ENCODE data around the gene CSTF1. TPM values are rescaled to one million over a fixed set of nuclear protein-coding genes. Genes with fewer than 3 reads are reported as not detected.
A peak's percentile ranks its signal among the peaks of the same experiment; 100 is the strongest.

CSTF1 gene
- total RNA-seq, 4 donors from 2014 or later = 4.8 to 28.9 (median 14.3) TPM

DNA sequence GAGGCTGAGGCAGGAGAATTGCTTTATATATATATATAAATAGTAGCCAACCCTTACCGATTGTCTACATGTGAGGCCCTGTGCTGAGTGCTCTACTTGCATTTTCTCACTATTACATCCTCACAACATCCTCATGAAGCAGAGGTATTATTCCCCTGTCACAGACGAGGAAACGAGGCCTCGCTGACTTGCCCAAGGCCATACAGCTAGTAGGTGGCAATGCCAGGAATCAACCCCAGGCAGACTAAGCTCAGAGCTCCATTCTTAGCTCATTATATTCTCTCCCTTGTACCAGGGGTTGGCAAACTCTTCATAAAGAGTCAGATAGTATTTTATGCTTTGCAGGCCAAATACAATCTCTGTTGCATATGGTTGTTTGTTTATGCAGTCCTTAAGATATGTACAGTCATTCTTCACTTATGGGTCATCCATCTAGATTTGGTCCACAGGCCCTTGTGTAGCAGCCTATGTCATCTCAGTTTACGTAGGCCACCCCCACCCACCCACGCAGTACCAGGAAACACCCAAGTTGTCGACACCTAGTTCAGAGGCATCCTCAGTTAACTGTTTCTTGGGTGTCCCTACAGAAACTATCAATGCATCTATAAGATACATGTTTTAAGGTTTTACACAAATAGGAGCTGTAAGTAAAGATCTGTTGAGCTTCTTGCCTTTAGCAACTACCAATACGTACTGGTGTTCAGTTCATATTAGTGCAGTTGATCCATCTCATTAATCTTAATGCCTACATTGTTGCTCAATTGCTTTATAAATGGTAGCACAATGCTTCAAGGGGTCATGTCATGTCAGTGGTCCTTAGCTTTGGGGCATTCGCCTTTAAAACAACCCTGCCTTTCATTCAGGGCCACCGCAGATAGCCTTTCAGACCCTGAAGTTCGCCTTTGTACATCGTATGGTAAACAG lies 22.7 kb downstream of the CSTF1 start:
- Histone ChIP-seq H3K4me3 (no peak overlapping the region), H3K4me1 (peaks cover 0 to 12% (median 0%) of the 10 kb centered on the region in 4 donors), H3K36me3 (no peaks in the 10 kb centered on the region), H3K27ac (peak overlapping the region in 2 of 4 donors; percentile 15 to 31), H3K27me3 (no peaks in the 10 kb centered on the region), H3K9me3 (no peaks in the 10 kb centered on the region)
- TF ChIP-seq, protein P1, sequence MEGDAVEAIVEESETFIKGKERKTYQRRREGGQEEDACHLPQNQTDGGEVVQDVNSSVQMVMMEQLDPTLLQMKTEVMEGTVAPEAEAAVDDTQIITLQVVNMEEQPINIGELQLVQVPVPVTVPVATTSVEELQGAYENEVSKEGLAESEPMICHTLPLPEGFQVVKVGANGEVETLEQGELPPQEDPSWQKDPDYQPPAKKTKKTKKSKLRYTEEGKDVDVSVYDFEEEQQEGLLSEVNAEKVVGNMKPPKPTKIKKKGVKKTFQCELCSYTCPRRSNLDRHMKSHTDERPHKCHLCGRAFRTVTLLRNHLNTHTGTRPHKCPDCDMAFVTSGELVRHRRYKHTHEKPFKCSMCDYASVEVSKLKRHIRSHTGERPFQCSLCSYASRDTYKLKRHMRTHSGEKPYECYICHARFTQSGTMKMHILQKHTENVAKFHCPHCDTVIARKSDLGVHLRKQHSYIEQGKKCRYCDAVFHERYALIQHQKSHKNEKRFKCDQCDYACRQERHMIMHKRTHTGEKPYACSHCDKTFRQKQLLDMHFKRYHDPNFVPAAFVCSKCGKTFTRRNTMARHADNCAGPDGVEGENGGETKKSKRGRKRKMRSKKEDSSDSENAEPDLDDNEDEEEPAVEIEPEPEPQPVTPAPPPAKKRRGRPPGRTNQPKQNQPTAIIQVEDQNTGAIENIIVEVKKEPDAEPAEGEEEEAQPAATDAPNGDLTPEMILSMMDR (IDR thresholded peaks at IDR 0.05) = no peak
- no peak for TF ChIP-seq POLR2A (IDR thresholded peaks at IDR 0.05)
- DNase-seq = no peak

DNA sequence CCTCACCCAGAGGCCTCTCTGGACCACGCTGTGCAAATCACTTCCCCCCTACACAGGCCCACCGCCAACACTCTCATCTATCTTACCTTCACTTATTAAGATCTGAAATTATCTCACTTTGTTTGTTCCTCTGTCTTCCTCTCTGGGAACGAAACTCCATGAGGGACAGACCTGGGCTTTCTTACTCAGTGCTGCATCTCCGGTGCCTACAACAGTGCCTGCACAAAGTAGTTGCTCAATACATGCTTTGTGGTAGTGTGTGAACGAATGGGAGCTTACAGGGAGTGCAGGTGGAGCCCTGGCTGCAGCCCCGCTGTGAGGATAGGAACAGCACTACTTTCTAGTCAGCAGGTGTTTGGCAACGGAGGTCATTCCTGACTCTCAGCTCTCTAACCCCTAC lies 25.0 kb downstream of the CSTF1 start:
- TF ChIP-seq POLR2A (IDR thresholded peaks at IDR 0.05) = no peak
- TF ChIP-seq, protein P1 (IDR thresholded peaks at IDR 0.05) = no peak
- no peaks in the 10 kb centered on the region for H3K27me3 ChIP-seq
- H3K4me1 ChIP-seq = peaks cover 0 to 3% (median 0%) of the 10 kb centered on the region in 4 donors
- peak overlapping the region; percentile 43 to 72 (median 68) for H3K27ac ChIP-seq
- no peaks in the 10 kb centered on the region for H3K36me3 ChIP-seq
- no peak for DNase-seq
- no peak overlapping the region for H3K4me3 ChIP-seq
- no peaks in the 10 kb centered on the region for H3K9me3 ChIP-seq

DNA sequence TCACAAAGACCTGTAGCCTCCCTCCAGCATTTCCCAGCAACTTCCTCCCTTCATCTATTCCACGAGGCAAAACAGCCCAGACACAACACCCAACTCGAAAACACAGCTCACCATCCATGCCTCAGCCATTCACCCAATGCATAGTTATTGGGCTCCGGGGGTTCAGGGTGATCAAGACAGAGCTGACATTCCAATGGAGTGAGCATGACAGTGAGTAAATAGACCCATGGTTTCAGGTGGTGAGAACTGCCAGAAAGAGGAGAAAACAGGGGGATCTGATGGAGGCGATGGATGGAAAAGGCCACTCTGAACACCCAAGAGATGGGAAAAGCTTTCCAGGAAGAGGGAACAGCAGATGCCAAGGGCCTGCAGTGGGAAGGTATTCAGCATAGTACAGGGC lies 25.5 kb downstream of the CSTF1 start:
- no peak overlapping the region for H3K4me3 ChIP-seq
- no peaks in the 10 kb centered on the region for H3K36me3 ChIP-seq
- no peak for DNase-seq
- no peaks in the 10 kb centered on the region for H3K27me3 ChIP-seq
- H3K27ac ChIP-seq = peak overlapping the region; percentile 65 to 72 (median 68)
- H3K9me3 ChIP-seq = no peaks in the 10 kb centered on the region
- TF ChIP-seq, protein P1 (IDR thresholded peaks at IDR 0.05) = no peak
- TF ChIP-seq POLR2A (IDR thresholded peaks at IDR 0.05) = no peak
- H3K4me1 ChIP-seq = peaks cover 0 to 3% (median 0%) of the 10 kb centered on the region in 4 donors

DNA sequence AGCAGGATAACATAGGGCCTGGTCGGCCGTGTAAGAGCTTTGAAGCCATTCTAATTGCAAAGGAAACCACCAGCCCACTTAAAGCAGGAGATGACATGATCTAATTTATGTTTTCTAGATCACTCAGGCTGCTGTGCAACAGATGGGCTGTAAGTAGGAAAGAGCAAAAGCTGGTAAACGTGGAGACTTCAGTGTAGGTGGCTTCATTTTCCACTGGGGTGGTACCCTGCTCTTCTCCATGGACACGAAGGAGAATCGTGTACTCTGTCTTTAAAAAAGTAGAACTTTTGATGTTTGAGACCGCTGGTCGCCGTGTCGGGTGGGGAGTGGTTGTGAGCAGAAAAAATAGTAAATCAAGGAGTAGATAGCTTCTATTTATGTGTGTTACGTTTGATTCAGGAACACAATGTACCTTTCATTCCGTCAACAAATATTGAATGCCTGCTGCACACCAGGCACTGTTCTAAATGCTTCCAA lies 26.0 kb downstream of the CSTF1 start:
- H3K4me3 ChIP-seq = no peak overlapping the region
- peak overlapping the region; percentile 65 to 72 (median 68) for H3K27ac ChIP-seq
- H3K36me3 ChIP-seq = no peaks in the 10 kb centered on the region
- no peak for TF ChIP-seq POLR2A (IDR thresholded peaks at IDR 0.05)
- TF ChIP-seq, protein P1 (IDR thresholded peaks at IDR 0.05) = no peak
- DNase-seq = peak in 2 of 3 donors; percentile 35 to 56
- no peaks in the 10 kb centered on the region for H3K9me3 ChIP-seq
- H3K27me3 ChIP-seq = no peaks in the 10 kb centered on the region
- H3K4me1 ChIP-seq = peaks cover 0 to 3% (median 0%) of the 10 kb centered on the region in 4 donors

DNA sequence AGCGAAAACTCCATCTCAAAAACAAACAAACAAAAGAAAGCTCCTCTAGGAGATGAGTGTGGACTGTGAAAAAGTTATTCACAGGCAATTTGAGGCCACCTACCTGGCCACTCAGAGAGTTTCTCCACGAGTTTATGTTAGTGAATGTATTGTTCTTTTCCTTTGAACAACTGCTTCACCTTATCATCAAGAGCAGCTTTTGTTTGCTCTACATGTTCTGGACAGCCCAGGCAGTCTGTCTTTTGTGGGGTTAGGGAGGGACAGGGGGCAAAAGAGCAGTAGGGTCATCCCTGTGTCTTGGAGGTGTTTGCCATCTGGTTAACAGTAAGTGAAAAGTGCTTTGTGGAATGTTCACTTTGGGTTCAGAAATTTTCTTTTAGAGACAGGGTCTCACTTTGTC lies 27.6 kb downstream of the CSTF1 start:
- H3K27ac ChIP-seq = peak overlapping the region in 1 of 4 donors; percentile 62
- no peak overlapping the region for H3K4me3 ChIP-seq
- no peak for DNase-seq
- H3K36me3 ChIP-seq = no peaks in the 10 kb centered on the region
- no peak for TF ChIP-seq POLR2A (IDR thresholded peaks at IDR 0.05)
- TF ChIP-seq, protein P1 (IDR thresholded peaks at IDR 0.05) = no peak
- H3K27me3 ChIP-seq = no peaks in the 10 kb centered on the region
- no peaks in the 10 kb centered on the region for H3K9me3 ChIP-seq
- H3K4me1 ChIP-seq = peaks cover 0 to 3% (median 0%) of the 10 kb centered on the region in 4 donors

Measured in Peyer's patch (tissue), 4 donors.